Hepatocyte (in vitro differentiated cells): ENCODE measurements around the gene ENTHD1.

Source experiments
- CTCF ChIP-seq: fragments of 200-600 bp; sonication (generic); IDR thresholded peaks from 2 replicates; pipeline ENCODE4 v1.5.1; 2016; ENCODE audit warnings: antibody characterized with exemption, mild to moderate bottlenecking; ENCODE audit not compliant: poor library complexity
- EZH2 ChIP-seq: fragments of 200-600 bp; sonication (generic); IDR thresholded peaks from 2 replicates; pipeline ENCODE4 v1.6.1; 2016; ENCODE audit warnings: antibody characterized with exemption, mild to moderate bottlenecking, borderline replicate concordance

- no peak for TF ChIP-seq CTCF
- no peak for TF ChIP-seq EZH2
These were observed 173.8 kb downstream of the ENTHD1 start for GRCh38 chr22:39719559-39720450.
